HCT116 (cell line): ENCODE measurements around the gene ADGRV1.

Experiments
- CTCF ChIP-seq, 3 experiments: fragments of 200-600 bp in 1 of 3; sonication (generic) in 1 of 3; IDR thresholded peaks in 2 of 3; conservative IDR thresholded peaks in 1 of 3; 2 replicates each; pipeline ENCODE4 v1.5.1; 2012 to 2017; ENCODE audit warnings: low read depth in 2 of 3, low read length in 2 of 3, antibody characterized with exemption in 1 of 3, borderline replicate concordance in 1 of 3, control low read depth in 1 of 3, mild to moderate bottlenecking in 1 of 3, mixed read lengths in 1 of 3, mixed run types in 1 of 3, moderate library complexity in 1 of 3; ENCODE audit not compliant: insufficient read depth in 1 of 3
- EZH2 ChIP-seq: fragments of 200-600 bp; sonication (generic); IDR thresholded peaks from 2 replicates; pipeline ENCODE4 v1.6.1; 2017; ENCODE audit warnings: antibody characterized with exemption, mixed run types
- EZH2phosphoT487 ChIP-seq: fragments of 200-600 bp; IDR thresholded peaks from 2 replicates; pipeline ENCODE4 v1.6.1; 2018; ENCODE audit warnings: antibody characterized with exemption, borderline replicate concordance
- MAX ChIP-seq: IDR thresholded peaks from 2 replicates; pipeline ENCODE4 v1.6.1; 2012
- POLR2AphosphoS5 ChIP-seq: IDR thresholded peaks from 2 replicates; pipeline ENCODE4 v1.6.1; 2011; ENCODE audit warnings: mild to moderate bottlenecking, low read depth, low read length, moderate library complexity
- RAD21 ChIP-seq: IDR thresholded peaks from 2 replicates; pipeline ENCODE4 v1.6.1; 2012; ENCODE audit warnings: low read depth, mild to moderate bottlenecking
- REST ChIP-seq: IDR thresholded peaks from 2 replicates; pipeline ENCODE4 v1.6.1; 2012; ENCODE audit warnings: low read depth
- SP1 ChIP-seq: IDR thresholded peaks from 2 replicates; pipeline ENCODE4 v1.6.1; 2012; ENCODE audit warnings: low read depth
- YY1 ChIP-seq: IDR thresholded peaks from 2 replicates; pipeline ENCODE4 v1.6.1; 2011; ENCODE audit warnings: low read length, low read depth, moderate library complexity, mild to moderate bottlenecking; ENCODE audit not compliant: insufficient replicate concordance; ENCODE audit errors: extremely low read depth
- ZFX ChIP-seq: fragments of 450-650 bp; IDR thresholded peaks from 2 replicates; pipeline ENCODE4 v1.6.1; 2017

DNA sequence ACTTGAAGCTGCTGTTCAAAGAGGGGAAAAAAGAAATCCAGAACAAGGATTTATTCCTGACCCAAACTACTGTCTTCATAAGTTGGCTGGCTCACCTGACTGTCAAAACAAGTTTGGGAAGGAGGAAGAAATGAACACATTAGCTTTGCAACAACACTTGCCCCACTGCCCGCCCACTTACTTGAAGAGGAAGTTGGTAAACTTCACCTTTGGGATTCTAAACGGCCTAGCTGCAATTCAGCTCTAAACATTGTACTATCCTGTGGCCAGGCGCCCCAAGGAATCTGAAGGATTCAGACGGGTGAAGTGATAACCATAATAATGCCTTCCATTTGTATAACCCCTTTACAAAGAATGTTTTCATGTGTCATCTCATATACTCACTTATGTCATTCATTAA is 625.1 kb downstream of the ADGRV1 start:
- TF ChIP-seq SP1 (no peak), CTCF (IDR thresholded peaks at IDR 0.05 in 2 of 3, conservative IDR thresholded peaks at IDR 0.05 in 1 of 3; ENCODE audit: borderline replicate concordance in 1 of 3, insufficient read depth in 1 of 3, low read depth in 2 of 3, low read length in 2 of 3) (no peak), MAX (no peak), POLR2AphosphoS5 (no peak), YY1 (no peak), EZH2 (no peak), REST (no peak), RAD21 (no peak), EZH2phosphoT487 (no peak), ZFX (no peak)
